Midbrain (tissue), 1 donor: ENCODE results near the gene PDK3.

Source experiments
- DNase-seq: peaks from one replicate; lab custom pipeline; 2025; lab: John Stamatoyannopoulos, UW

The PDK3 gene

GRCh38 chrX:24553011-24553410 lies 87.9 kb downstream of the PDK3 start:
- DNase-seq: no peak

- no peak for DNase-seq
Observed at GRCh38 chrX:24561121-24561520, 96.0 kb downstream of the PDK3 start.

GRCh38 chrX:24563291-24564010 lies 98.4 kb downstream of the PDK3 start:
- no peak for DNase-seq

- no peak for DNase-seq
Observed at GRCh38 chrX:24566240-24566639, 101.2 kb downstream of the PDK3 start.

GRCh38 chrX:24567169-24567568 lies 102.1 kb downstream of the PDK3 start:
- no peak for DNase-seq

GRCh38 chrX:24574743-24575142 lies 109.7 kb downstream of the PDK3 start:
- no peak for DNase-seq

GRCh38 chrX:24575496-24575895 lies 110.4 kb downstream of the PDK3 start:
- DNase-seq: peak; percentile 52

- no peak for DNase-seq
Observed at GRCh38 chrX:24577091-24577490, 112.0 kb downstream of the PDK3 start.
